Activated CD4-positive, alpha-beta T cell treated with anti-CD3 and anti-CD28 coated beads, Interleukin-2, amount 50 U/mL, for 24 hours (primary cell): ENCODE measurements around the gene TRPC1.

Experiments
- DNase-seq, 2 donors: peaks; one replicate each; pipeline ENCODE4 v3.0.0-alpha.2; 2020; ENCODE audit warnings: low read depth in 1 of 2, low spot score in 1 of 2

The TRPC1 gene

DNA sequence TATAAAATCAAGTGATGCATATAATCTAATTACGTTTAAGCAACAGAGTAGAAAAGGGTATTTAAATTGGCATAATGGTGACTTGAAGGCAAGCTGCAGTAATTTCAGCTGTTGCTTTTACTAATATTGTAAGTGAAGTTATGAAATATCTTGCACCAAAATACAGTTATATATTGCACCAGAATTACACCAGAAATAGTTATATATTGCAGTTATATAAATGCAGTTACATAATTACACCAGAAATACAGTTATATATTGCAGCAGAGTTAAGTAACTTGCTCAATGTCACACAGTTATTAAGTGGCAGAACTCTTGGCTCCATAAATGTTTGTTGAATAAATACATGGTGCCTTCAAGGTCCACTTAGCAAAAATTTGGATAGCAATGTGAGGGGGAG lies 113.7 kb downstream of the TRPC1 start:
- DNase-seq, result no peak

DNA sequence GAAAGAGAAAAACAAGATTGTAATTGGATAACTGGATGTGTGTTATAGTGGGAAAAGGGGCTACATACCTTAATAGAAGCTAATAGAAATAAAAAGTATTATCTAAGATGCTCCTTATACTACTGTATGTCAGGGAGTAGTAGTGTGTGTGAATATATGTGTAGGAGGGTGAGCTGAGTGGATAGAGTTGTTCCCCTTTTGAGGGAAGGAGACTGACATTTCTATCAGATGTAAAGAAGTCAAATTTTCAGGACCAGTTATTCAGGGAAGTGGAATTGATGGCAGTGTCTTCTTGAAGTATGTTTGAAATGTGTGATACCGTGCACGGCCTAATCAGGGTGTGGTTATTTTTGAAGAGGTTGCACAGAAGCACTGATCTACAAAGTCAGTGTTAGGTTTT lies 116.0 kb downstream of the TRPC1 start:
- DNase-seq, result no peak

- no peak for DNase-seq
Measured at GRCh38 chr3:142844339-142844977, 120.6 kb downstream of the TRPC1 start.

DNA sequence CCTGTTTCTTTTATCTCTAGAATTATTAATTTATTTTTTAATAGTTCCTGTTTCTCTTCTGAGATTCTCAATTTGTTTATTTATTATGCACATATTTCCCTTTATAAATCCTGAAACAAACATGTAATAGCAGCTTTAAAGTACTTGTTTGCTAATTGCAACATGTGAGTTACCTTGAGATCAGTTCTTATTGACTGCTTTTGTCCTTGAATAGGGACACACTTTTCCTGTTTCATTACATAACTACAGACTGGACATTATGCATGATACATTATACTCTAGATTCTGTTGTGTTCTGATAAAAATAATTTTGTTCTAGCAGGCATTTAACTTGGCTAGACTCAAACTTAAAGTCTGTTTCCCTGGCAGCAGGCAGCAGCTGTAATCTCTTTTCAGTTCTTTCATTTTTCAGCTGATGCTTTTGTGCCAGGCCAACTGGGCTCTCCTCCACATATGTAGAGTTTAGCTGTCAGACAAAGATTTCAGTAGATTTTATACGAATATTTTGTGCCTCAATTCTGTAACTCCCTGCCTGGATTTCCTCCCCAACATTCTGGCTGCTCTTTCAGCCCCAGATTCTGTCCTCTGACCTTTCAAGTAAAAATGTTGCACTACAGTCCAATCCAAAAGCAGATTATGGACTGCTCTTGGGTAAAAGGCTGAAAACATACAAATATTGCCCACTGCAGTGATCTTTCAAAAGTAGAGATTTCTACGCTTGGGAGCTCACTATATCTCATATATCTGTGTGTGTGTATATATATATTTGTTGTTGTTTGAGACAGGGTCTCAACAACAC lies 123.1 kb downstream of the TRPC1 start:
- DNase-seq, result no peak

DNA sequence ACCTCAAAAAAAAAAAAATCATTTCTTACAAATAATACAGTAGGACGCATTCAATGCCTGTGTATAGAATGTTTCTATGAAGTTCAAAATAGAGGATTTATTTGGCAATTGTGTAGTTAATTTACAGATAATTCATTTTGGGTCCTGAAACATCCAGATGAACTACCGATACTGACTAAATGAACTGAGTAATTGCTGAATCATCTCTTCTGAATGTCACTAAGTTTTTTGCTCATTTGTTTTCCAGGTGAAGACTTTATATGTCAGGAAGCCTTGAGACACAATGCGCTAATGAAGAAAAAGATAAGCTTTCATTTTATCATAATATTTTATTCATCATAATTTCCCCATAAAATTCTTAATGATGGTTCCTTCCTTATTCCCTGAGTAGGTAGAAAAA lies 125.3 kb downstream of the TRPC1 start:
- DNase-seq, result no peak

DNA sequence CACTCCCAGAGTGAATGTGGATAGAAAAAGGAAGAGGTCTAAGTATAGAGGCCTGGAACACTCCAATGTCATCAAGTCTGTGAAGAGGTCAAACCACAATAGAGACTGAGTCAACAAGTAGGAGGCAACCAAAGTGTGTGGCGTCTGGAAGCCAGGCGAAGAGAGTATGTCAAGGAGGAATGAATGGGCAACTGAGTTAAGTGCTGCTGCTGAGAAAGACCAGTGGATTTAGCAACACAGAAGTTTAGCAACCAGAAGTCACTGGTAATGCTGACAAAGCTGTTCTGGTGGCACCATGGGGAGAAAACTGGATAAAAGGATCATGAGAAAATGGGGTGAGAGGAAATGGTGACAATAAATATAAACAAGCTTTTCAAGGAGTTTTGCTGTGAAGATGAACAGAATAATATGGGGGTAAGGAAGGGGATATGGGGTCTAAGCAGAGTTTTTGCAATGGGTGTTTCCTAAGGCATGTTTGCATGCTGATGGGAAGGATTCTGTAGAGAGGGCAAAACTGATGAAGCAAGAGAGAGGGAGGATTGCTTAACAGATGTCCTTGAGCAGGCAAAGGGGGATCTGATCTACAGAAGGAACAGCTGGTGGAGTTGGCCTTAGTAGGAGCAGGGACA lies 126.7 kb downstream of the TRPC1 start:
- no peak for DNase-seq

DNA sequence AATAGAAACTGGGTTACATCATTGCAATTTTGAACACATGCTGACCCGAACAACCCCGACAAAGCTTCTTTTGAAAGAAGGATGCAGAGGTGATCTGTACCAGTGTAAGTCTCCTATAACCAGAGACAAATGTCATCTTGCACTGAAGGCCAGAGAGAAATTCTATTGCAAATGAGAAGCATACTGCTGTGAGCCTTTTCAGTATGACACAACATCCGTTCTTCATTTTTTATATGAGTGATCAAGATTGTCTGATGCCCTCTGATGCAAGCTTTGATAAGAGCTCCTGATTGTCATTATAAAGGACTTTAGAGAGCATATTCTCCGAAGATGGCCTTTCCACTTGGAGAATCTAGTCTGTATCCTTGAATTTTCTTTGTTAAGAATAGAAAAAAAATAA lies 128.2 kb downstream of the TRPC1 start:
- no peak for DNase-seq

DNA sequence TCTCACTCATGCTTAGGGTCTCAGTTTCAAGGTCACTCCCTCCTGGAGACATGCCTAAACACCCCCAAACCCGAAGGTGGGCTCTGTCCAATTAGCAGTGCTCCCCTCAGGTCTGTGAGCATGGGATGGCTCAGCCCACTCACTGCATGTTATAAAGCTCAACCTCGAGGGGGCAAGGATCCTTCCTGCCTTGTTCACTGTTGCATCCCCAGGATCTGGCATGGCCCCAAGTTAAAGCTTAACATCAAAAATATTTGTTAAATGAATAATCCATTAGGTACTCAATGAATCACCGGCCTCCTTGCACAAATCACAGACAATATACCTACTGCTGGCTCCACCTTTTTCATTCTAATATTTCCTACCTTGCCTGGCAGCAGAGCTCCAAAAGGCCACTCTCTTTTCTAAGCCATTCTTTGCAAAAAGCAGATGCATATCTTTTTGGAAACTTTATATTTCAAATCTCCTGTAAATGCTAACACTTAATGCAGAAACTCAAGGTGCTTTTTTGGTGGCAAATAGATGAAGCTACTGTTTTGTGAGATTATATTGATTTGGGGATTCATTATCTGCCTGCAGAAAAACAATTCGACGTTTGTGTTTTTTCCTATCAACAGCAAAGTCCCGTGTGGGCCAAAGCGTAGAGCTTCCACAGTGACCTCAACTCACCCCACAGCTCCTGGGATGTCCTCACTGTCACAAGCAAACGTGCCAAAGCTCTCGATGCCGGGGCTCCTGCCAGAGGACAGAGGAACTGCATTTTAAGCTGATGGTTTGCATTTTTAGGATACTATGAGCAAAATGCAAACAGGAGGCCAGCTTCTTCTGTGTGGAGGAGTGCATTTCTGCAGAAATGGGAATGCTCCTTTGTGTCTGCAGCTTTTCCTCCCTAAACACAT lies 129.7 kb downstream of the TRPC1 start:
- DNase-seq, result no peak

DNA sequence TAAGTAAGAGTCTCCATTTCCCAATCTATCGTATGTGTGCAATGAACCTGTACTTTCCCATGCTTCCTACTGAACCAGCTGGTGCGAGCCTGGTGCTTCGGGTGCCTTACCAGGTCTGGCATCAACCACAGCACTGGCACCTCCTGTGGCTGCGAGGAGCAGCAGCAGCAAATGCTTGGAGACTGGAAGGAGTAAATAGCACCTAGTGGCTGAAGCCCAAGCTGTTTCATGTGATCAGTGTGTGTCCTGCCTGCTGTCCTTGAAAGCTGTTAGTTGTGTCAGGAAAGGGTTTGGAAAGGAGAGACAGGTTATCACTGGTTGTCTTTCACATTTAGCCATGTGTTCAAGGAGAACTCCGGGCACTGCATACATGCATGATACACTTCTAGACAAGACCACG lies 133.2 kb downstream of the TRPC1 start:
- DNase-seq, result no peak
